LNCAP (cell line): Measurements from ENCODE around the gene CDH22.

Experiments
- TF ChIP-seq, protein P1 (sequence below): fragments of 450-650 bp; IDR thresholded peaks from 2 replicates; pipeline ENCODE4 v1.5.1; 2017; ENCODE audit warnings: mild to moderate bottlenecking

The CDH22 gene

DNA sequence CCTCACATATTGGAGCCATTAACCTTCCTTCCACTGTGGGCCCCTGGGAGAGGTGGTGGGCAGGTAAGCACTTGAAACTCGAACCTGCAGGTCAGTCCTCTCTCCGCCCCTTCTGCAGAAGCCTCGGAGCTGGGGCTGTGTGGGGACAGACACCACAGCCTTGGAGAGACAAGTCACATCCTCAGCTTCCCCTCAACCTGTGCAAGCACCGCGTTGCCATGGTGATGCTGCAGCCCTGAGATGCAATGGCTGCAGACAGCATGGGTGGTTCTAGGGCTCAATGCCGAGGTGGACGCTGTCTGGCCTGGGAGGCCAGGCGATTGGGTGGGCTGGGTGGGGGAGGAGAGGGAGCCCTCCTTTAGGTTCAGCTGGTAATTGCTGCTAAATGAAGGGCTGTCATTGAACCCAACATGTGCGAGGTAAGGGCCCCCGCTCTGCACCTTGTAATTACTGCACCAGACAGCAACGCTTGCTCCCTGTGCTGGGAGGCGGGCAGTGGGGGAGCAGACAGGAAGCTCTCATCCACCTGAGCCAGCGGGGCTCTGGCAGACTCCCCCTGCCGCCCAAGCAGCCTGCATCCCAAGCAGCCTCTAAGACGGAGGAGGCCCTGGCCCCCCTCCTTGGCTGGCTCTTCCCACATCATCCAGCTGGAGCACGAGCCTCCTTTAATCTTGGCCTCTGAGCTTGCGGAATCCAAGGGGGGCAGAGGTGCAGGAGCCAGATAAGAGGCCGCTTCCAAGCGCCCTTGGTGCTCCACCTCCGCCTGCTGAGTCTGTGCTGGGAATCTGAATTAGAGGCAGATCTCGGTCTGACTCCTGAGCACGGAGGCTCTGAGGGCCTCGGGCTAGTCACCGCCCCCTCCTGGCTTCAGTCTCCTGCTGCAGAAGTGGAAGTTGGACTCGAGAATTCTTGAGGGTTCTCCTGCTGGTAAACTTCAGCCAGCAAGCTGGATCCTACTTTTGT, 39.8 kb upstream of the CDH22 start:
- TF ChIP-seq, protein P1, sequence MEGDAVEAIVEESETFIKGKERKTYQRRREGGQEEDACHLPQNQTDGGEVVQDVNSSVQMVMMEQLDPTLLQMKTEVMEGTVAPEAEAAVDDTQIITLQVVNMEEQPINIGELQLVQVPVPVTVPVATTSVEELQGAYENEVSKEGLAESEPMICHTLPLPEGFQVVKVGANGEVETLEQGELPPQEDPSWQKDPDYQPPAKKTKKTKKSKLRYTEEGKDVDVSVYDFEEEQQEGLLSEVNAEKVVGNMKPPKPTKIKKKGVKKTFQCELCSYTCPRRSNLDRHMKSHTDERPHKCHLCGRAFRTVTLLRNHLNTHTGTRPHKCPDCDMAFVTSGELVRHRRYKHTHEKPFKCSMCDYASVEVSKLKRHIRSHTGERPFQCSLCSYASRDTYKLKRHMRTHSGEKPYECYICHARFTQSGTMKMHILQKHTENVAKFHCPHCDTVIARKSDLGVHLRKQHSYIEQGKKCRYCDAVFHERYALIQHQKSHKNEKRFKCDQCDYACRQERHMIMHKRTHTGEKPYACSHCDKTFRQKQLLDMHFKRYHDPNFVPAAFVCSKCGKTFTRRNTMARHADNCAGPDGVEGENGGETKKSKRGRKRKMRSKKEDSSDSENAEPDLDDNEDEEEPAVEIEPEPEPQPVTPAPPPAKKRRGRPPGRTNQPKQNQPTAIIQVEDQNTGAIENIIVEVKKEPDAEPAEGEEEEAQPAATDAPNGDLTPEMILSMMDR: no peak

DNA sequence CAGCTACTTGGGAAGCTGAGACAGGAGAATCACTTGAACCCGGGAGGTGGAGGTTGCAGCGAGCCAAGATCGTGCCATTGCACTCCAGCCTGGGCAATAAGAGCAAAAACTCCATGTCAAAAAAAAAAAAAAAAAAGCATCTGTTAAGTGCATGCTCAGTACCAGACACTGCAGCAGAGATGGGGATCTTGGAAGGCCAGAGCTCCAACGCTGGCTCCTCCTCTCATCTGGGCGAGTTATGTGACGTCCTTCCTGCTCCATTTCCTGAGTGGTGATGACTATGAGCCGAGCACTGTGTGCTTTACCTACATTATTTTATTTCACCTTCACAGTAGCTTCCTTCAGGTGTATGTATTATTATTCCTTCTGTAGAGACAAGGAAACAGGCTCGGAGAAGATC, 38.5 kb upstream of the CDH22 start:
- TF ChIP-seq, protein P1: no peak

DNA sequence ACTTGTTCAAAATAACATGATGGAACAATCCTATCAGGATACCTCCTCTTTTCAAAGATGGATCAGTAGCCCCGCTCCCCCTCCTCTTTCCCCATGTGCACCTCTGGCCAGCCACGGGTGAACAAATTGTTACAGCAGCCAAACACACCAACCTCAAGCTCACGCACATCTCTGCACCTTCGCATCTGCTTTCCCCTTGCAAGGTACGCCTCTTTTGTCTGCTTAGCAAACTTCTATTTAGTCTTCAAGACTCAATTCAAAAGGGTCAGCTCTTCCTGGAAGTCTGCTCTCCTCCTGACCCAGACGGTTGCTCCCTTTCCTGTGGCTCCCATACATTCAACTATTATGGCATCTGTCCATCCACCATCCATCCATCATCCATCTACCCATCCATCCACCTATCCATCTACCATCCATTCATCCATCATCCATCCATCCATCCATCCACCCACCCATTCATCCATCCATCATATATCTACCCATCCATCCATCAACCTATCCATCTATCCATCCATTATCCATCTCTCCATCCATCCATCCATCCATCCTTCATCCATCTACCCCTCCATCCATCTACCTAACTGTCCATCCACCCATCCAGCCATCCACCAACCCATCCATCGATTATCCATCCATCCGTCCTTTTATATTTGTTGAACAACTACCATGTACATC, 36.3 kb upstream of the CDH22 start:
- TF ChIP-seq, protein P1: no peak

DNA sequence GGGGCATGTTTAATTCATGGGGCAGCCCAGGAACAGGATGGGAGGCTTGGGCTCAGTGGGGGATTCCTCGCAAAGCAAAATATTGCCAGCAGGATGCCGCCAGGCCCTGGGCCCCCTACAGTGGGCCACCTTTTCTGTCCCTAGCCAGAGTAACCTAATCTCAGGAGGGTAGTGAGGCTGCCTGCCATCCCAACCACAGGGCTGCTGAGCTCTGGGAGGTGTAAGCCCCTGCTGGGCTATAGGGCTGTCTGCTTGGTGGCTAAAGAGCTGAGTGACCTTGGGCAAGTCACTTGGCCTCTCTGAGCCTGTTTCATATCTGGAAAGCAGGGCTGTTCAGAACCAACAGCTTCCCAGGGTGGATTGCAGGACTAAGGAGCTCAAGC, 35.7 kb upstream of the CDH22 start:
- TF ChIP-seq, protein P1: no peak

DNA sequence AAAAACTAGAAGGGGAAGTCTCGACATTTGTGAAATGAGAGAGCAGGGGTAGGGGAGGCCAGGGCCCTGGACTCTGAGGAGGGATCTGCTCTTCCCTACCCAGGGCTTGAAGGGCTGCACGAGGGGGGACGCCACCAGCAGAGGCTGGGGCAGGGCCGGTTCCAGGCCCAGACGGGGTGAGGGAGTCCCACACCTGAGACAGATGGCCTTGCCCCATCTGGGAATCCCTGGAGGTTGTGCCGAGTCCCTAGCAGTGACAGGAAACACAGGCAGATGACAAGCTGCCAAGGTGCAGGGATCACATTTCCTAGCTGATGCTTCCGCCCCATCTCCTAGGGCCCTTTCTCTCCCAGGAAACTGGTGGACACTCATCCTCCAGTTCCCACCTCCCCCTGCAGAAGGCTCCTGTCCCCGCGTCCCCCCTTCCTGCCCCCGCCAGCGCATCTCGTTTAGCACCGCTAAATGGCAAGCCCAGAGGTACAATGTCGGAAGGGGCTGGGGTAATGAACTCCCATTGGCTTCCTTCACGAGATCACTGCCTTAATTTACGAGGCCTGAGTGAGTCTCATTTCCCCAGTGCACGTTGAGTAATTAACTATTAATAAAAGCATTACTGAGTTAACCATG, 35.2 kb upstream of the CDH22 start:
- TF ChIP-seq, protein P1: no peak

DNA sequence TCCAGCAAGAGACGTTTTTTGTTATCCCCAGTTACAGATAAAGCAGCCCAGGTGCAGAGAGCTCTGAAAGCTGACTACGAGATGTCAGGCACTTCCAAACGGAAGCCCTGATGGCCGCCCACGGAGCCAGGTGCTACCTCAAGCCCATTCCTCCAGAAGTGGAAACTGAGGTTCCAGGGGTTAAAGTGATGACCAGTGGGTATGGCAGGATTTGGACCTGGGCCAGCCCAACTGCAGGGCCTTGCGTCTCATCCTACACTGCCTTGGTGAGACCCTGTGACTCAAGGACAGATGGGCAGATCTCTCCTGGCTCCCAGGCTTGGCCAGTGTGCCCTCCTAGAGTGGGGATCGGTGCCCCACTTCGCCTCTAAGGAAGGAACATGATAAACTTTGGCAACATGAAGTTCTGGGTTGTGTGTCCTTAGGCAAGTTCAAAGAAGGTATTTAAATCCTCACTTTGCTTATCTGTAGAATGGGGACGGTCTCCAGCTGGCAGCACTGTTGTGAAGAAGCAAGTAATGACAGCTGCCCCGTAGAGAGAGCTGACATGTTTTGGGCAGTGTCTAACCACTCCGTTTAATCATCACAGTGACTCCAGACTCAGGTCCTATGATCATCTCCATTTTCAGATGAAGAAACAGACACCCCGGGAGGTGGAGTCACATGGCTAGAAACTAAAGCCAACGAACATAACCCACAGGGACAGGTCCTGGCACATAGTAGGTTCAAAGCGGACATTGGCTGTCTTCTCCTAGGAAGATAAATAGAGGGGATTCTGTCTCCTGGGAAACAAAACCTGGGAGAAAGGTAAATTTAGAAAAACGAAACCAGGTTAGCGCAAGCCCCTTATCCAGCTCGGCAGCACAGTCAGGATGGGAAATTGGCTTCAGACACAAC, 34.4 kb upstream of the CDH22 start:
- TF ChIP-seq, protein P1: no peak

DNA sequence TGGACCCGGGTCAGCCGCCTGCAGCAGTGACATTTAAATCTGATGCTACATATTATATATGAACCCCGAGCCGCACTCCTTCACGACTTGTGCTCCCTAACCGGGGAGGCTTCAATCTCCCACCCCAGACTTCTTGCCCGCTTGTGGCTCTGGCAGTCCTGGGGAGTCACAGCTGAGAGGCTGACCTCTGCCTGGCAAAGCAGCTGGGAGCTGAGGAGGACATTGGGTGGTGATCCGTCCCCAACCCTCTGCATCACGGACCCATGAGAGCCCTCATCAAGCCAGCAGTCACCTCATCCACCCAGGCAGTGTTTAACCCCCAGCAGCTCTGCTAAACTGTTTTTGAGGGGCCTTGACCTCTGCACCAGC, 33.7 kb upstream of the CDH22 start:
- TF ChIP-seq, protein P1: no peak
